DND-41 (cell line): ENCODE results near the gene PSORS1C1.

Experiments
- ATAC-seq: fragments of 200-7000 bp; cut with Tn5 transposase; 3 replicates; pipeline ENCODE4 v1.9.1; 2021; ENCODE audit warnings: low read depth; ENCODE audit not compliant: insufficient read depth
- DNase-seq: peaks from one replicate; pipeline ENCODE4 v3.0.0-alpha.2; 2020
- H2AFZ ChIP-seq: 2 replicates; pipeline ENCODE4 v1.6.0; 2012; ENCODE audit warnings: low read depth, low read length
- H3K27ac ChIP-seq: 2 replicates; pipeline ENCODE4 v1.5.1; 2012; ENCODE audit warnings: low read length, inconsistent platforms
- H3K27me3 ChIP-seq: fragments of 200-600 bp; sonication (generic); 2 replicates; pipeline ENCODE4 v1.6.0; 2012; ENCODE audit warnings: low read length, mild to moderate bottlenecking, inconsistent platforms; ENCODE audit not compliant: insufficient read depth, poor library complexity
- H3K36me3 ChIP-seq: 2 replicates; pipeline ENCODE4 v1.5.1; 2012; ENCODE audit warnings: low read length, inconsistent platforms; ENCODE audit not compliant: insufficient read depth
- H3K4me1 ChIP-seq: 2 replicates; pipeline ENCODE4 v1.5.1; 2012; ENCODE audit warnings: mild to moderate bottlenecking, low read length; ENCODE audit not compliant: insufficient read depth
- H3K4me2 ChIP-seq: 2 replicates; pipeline ENCODE4 v1.6.0; 2012; ENCODE audit warnings: mild to moderate bottlenecking, moderate library complexity, low read length, inconsistent platforms; ENCODE audit not compliant: insufficient read depth
- H3K4me3 ChIP-seq, 2 experiments: fragments of 200-600 bp in 1 of 2; shearing (Covaris generic) in 1 of 2; 2 replicates each; pipeline ENCODE4 v1.5.1; 2012 to 2016; ENCODE audit warnings: inconsistent platforms in 2 of 2, low read length in 2 of 2, mild to moderate bottlenecking in 2 of 2, low read depth in 1 of 2, moderate library complexity in 1 of 2
- H3K79me2 ChIP-seq: 2 replicates; pipeline ENCODE4 v1.6.0; 2012; ENCODE audit warnings: low read length, inconsistent platforms; ENCODE audit not compliant: insufficient read depth
- H3K9ac ChIP-seq: 2 replicates; pipeline ENCODE4 v1.6.0; 2012; ENCODE audit warnings: low read depth, mild to moderate bottlenecking, inconsistent platforms, low read length, moderate library complexity
- H3K9me3 ChIP-seq: 2 replicates; pipeline ENCODE4 v1.5.1; 2012; ENCODE audit warnings: low read length, moderate library complexity, mild to moderate bottlenecking, inconsistent platforms; ENCODE audit not compliant: insufficient read depth, severe bottlenecking
- H4K20me1 ChIP-seq: 2 replicates; pipeline ENCODE4 v1.6.0; 2012; ENCODE audit warnings: low read length; ENCODE audit not compliant: insufficient read depth
- CTCF ChIP-seq: IDR thresholded peaks from 2 replicates; pipeline ENCODE4 v1.5.1; 2012; ENCODE audit warnings: borderline replicate concordance, low read length, moderate library complexity, mild to moderate bottlenecking; ENCODE audit not compliant: poor library complexity, severe bottlenecking; ENCODE audit errors: extremely low read depth
- EZH2 ChIP-seq: IDR thresholded peaks from 3 replicates; pipeline ENCODE4 v1.6.1; 2012; ENCODE audit warnings: borderline replicate concordance, low read depth, mild to moderate bottlenecking, moderate library complexity, low read length, inconsistent platforms; ENCODE audit not compliant: severe bottlenecking

Gene PSORS1C1

GRCh38 chr6:31116661-31117385 is 2.2 kb downstream of the PSORS1C1 start:
- Histone ChIP-seq H3K27ac (no peak overlapping the region), H3K27me3 (peaks cover 41% of the 10 kb centered on the region), H3K9me3 (no peaks in the 10 kb centered on the region), H3K4me3 (no peak overlapping the region), H3K36me3 (no peaks in the 10 kb centered on the region), H3K9ac (no peak overlapping the region), H3K79me2 (no peaks in the 10 kb centered on the region), H3K4me1 (no peaks in the 10 kb centered on the region), H2AFZ (no peak overlapping the region), H3K4me2 (no peak overlapping the region), H4K20me1 (no peaks in the 10 kb centered on the region)
- no peak for ATAC-seq
- no peak for DNase-seq
- TF ChIP-seq CTCF (no peak), EZH2 (no peak)

GRCh38 chr6:31118178-31118577 is 3.6 kb downstream of the PSORS1C1 start:
- DNase-seq, result no peak
- H3K27me3 ChIP-seq, result peaks cover 41% of the 10 kb centered on the region
- TF ChIP-seq EZH2 (no peak), CTCF (no peak)
- H3K9ac ChIP-seq, result no peak overlapping the region
- no peaks in the 10 kb centered on the region for H3K4me1 ChIP-seq
- no peak overlapping the region for H3K4me3 ChIP-seq
- H3K27ac ChIP-seq, result no peak overlapping the region
- H3K4me2 ChIP-seq, result no peak overlapping the region
- no peaks in the 10 kb centered on the region for H3K36me3 ChIP-seq
- H3K9me3 ChIP-seq, result no peaks in the 10 kb centered on the region
- ATAC-seq, result no peak
- no peaks in the 10 kb centered on the region for H3K79me2 ChIP-seq
- H4K20me1 ChIP-seq, result no peaks in the 10 kb centered on the region
- H2AFZ ChIP-seq, result no peak overlapping the region

- TF ChIP-seq CTCF, result no peak
- TF ChIP-seq EZH2, result no peak
- Histone ChIP-seq H3K9ac (no peak within 1 kb of the TSS), H3K4me1 (no peaks in the 10 kb centered on the region), H3K27ac (no peak within 1 kb of the TSS), H3K4me3 (no peak within 1 kb of the TSS), H3K4me2 (no peak within 1 kb of the TSS), H4K20me1 (no peaks in the 10 kb centered on the region), H3K9me3 (no peaks in the 10 kb centered on the region), H3K27me3 (peaks cover 33% of the 10 kb centered on the region), H3K79me2 (no peaks in the 10 kb centered on the region), H2AFZ (no peak within 1 kb of the TSS), H3K36me3 (no peaks in the 10 kb centered on the region)
- no peak for DNase-seq
- ATAC-seq, result no peak
These were observed 5.7 kb downstream of the PSORS1C1 start, which contains the start of gene CDSN for GRCh38 chr6:31120151-31120915. Gene CDSN, minus strand, starts transcription at chr6:31120446. Its CDS starts 27 bp downstream, at chr6:31120419.
